Heart left ventricle (tissue), 16 donors: ENCODE data around the gene ANKRD63. TPM values are rescaled to one million over a fixed set of nuclear protein-coding genes. Genes with fewer than 3 reads are reported as not detected.
A peak's percentile ranks its signal among the peaks of the same experiment; 100 is the strongest.

ENCODE experiments used
- ATAC-seq, 4 donors: fragments of 200-7000 bp; cut with Tn5 transposase; one replicate each; pipeline ENCODE4 v1.9.1; 2020 to 2022; ENCODE audit warnings: moderate library complexity in 4 of 4, mild to moderate bottlenecking in 3 of 4, moderate number of reproducible peaks in 1 of 4
- DNase-seq, 5 donors: peaks; one replicate each; pipeline ENCODE4 v3.0.0-alpha.2; 2020
- H3K27ac ChIP-seq, 12 donors: fragments of 200-600 bp; sonication (generic) in 4 of 12; one replicate each; pipeline versions ENCODE4 v1.5.0 to v1.8.0; 2016 to 2022; ENCODE audit warnings: mild to moderate bottlenecking in 2 of 12
- H3K27me3 ChIP-seq, 9 donors: fragments of 200-600 bp; sonication (generic) in 2 of 9; one replicate each; pipeline versions ENCODE4 v1.5.1 to v1.8.0; 2016 to 2022; ENCODE audit warnings: mild to moderate bottlenecking in 3 of 9
- H3K36me3 ChIP-seq, 9 donors: fragments of 200-600 bp; sonication (generic) in 2 of 9; one replicate each; pipeline versions ENCODE4 v1.5.0 to v1.8.0; 2018 to 2022; ENCODE audit warnings: mild to moderate bottlenecking in 2 of 9
- H3K4me1 ChIP-seq, 12 donors: fragments of 200-600 bp; sonication (generic) in 4 of 12; one replicate each; pipeline versions ENCODE4 v1.5.0 to v1.8.0; 2016 to 2022; ENCODE audit warnings: mild to moderate bottlenecking in 3 of 12
- H3K4me3 ChIP-seq, 12 donors: fragments of 200-600 bp; sonication (generic) in 4 of 12; one replicate each; pipeline versions ENCODE4 v1.5.0 to v1.8.0; 2017 to 2022; ENCODE audit warnings: mild to moderate bottlenecking in 9 of 12, moderate library complexity in 4 of 12
- H3K9me3 ChIP-seq, 12 donors: fragments of 200-600 bp; sonication (generic) in 4 of 12; one replicate each; pipeline versions ENCODE4 v1.5.0 to v1.8.0; 2016 to 2022; ENCODE audit warnings: mild to moderate bottlenecking in 1 of 12
- POLR2A ChIP-seq, 2 donors: fragments of 450-650 bp; IDR thresholded peaks; one replicate each; pipeline ENCODE4 v1.6.1; 2017; ENCODE audit warnings: antibody characterized with exemption in 2 of 2, mild to moderate bottlenecking in 2 of 2, moderate library complexity in 2 of 2
- WGBS, 4 donors: extraction: QIAGEN DNeasy Blood & Tissue Kit in 2 of 4; methylation state at CpG; one replicate each; pipeline versions ENCODE4 v1.1.5 to v1.1.7; 2013 to 2018; 5-methylcytosine and 5-hydroxymethylcytosine counted together
- intact Hi-C, 10 donors: fragments of 100-400 bp; cut with DNase I; formaldehyde crosslinking; loops; one replicate each; pipeline versions ENCODE4 v1.11.1 to v1.14.2; 2022
- polyA plus RNA-seq, 2 donors: library from polyadenylated mRNA; stranded (reverse); fragments of 200-250 nt; gene quantifications; one replicate each; pipeline ENCODE4 v1.2.3, GENCODE V29; 2013
- total RNA-seq, 9 donors: library from RNA; depleted of rRNA in 2 of 9; stranded (reverse); fragments of >200 nt in 2 of 9; fragmentation: NEBNext Ultra II Directional in 3 of 9; extraction: Animal tissue kit (Norgen Biotek cat#: 25700) in 3 of 9; gene quantifications; one replicate each; pipeline versions ENCODE4 v1.1.0 to v1.2.4, GENCODE V29; 2016 to 2023
- TF ChIP-seq, protein P1 (sequence below), 12 donors: fragments of 200-600 bp; sonication (generic) in 4 of 12; IDR thresholded peaks; one replicate each; pipeline versions ENCODE4 v1.5.0 to v1.8.0; 2018 to 2022; ENCODE audit warnings: antibody characterized with exemption in 12 of 12, mild to moderate bottlenecking in 5 of 12
- donor health status: ischemic (EF 13 %, LVEDD 7.1; RV severe dilation, severe dysfunction).
- donor health status: healthy with polysubstance abuse.
- donor health status: DM: no; HTN: yes; CAD: no.
- donor health status: DM: no; HTN: no; CAD: no.
- donor health status: ischemic (EF 25% LVEDD 6.9; RV normal size, moderate dysfunction).
- donor health status: ischemic (EF 25% LVEDD 5.7; RV mildly dilated, moderate dysfunction).
- donor health status: healthy.
- donor health status: DM: yes; HTN: yes; CAD: no.
- donor health status: ischemic (EF 35%, LVEDD 5.7; RV mildly dilated, moderate dysfunction).
- donor health status: nonischemic (EF 11% LVEDD 7.7; RV severe dilation, severe dysfunction).
- donor health status: DM: yes; HTN: yes; CAD: no.
- donor health status: PGD.
- donor health status: ischemic (EF 29% LVEDD 5.4; RV normal size, mild dysfunction).
- donor health status: nonischemic (EF 23%, LVEDD 6.1; RV moderate dilation, normal function).

ANKRD63 gene
- total and polyA plus RNA-seq, 11 donors: 0.27 to 0.57 (median 0.45) TPM; not detected in 6

DNA sequence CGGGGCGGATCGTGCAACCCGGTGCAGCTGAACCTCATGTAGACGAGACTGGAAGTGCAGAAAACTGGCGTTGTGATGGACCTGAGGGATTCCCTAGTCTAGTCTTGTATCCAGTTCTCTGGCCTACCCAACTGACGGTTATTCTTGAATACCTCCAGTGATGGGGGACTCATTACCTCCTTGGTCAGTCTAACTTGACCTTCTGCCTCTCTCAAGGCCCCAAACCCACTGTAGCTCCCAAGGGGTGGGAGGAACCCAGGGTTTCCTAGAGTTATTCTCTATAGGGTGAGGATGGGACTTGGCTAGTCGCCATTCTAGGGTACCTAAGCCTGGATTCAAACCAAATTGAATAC lies 32.6 kb downstream of the ANKRD63 start:
- ATAC-seq: no peak
- TF ChIP-seq, protein P1, sequence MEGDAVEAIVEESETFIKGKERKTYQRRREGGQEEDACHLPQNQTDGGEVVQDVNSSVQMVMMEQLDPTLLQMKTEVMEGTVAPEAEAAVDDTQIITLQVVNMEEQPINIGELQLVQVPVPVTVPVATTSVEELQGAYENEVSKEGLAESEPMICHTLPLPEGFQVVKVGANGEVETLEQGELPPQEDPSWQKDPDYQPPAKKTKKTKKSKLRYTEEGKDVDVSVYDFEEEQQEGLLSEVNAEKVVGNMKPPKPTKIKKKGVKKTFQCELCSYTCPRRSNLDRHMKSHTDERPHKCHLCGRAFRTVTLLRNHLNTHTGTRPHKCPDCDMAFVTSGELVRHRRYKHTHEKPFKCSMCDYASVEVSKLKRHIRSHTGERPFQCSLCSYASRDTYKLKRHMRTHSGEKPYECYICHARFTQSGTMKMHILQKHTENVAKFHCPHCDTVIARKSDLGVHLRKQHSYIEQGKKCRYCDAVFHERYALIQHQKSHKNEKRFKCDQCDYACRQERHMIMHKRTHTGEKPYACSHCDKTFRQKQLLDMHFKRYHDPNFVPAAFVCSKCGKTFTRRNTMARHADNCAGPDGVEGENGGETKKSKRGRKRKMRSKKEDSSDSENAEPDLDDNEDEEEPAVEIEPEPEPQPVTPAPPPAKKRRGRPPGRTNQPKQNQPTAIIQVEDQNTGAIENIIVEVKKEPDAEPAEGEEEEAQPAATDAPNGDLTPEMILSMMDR (IDR thresholded peaks at IDR 0.05): no peak
- TF ChIP-seq POLR2A (IDR thresholded peaks at IDR 0.05): no peak
- Histone ChIP-seq H3K9me3 (no peaks in the 10 kb centered on the region), H3K27ac (no peak overlapping the region), H3K4me1 (peaks cover 0 to 36% (median 17%) of the 10 kb centered on the region in 12 donors), H3K27me3 (peaks cover 0 to 32% (median 3%) of the 10 kb centered on the region in 9 donors), H3K36me3 (no peaks in the 10 kb centered on the region), H3K4me3 (no peak overlapping the region)
- 88 to 95% (median 93%) methylated on average over 8 of the region's 8 CpGs for WGBS, 4 donors
- DNase-seq: no peak
- intact Hi-C loops: no loop called here

DNA sequence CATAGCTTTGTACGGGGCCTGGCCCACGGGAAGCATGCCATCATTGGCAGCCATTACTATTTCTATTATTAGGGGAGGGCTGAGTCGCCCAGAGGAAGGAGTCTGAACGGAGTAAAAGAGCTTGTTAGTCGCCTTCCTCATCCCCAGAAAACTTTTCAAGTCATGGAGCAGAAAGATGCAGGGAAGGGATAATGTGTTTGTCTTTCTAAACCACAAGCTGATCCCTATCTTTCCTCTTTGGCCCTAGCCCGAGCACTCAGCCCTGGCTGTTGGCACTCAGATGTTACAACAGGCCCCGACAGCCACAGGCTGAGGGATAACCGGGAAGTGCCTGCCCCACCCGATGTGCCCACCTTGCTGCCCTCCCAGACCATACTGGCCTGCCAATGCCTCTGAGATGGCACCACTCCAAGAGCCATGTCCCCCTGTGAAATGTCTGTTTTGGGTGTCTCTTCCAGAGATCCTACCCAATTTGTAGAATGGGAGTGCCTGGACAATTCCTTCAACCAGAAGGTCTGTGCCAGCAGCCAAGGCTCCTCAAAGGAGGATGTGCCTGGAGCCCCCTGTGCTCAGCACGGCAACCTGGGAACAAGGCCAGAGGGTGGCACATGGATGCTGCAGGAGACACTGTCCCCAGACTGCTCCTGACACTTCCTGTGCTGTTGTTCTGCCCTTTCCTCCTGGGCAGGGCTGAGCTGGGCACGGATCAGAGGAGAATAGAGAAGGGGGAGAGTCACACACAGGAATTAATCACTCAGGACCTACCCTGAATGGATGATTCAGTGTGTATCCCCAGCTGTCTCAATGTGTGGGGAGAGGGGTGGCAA lies 33.2 kb downstream of the ANKRD63 start:
- ATAC-seq: peak in 1 of 4 donors; percentile 3
- intact Hi-C loops: no loop called here
- Histone ChIP-seq H3K27me3 (peaks cover 0 to 29% (median 3%) of the 10 kb centered on the region in 9 donors), H3K9me3 (no peaks in the 10 kb centered on the region), H3K4me1 (peaks cover 0 to 36% (median 17%) of the 10 kb centered on the region in 12 donors), H3K4me3 (no peak overlapping the region), H3K36me3 (no peaks in the 10 kb centered on the region), H3K27ac (no peak overlapping the region)
- TF ChIP-seq POLR2A (IDR thresholded peaks at IDR 0.05): no peak
- TF ChIP-seq, protein P1 (IDR thresholded peaks at IDR 0.05): no peak
- WGBS, 4 donors: 41 to 58% (median 46%) methylated on average over 10 to 11 of the region's 11 CpGs
- DNase-seq: peak in 1 of 5 donors; percentile 14

DNA sequence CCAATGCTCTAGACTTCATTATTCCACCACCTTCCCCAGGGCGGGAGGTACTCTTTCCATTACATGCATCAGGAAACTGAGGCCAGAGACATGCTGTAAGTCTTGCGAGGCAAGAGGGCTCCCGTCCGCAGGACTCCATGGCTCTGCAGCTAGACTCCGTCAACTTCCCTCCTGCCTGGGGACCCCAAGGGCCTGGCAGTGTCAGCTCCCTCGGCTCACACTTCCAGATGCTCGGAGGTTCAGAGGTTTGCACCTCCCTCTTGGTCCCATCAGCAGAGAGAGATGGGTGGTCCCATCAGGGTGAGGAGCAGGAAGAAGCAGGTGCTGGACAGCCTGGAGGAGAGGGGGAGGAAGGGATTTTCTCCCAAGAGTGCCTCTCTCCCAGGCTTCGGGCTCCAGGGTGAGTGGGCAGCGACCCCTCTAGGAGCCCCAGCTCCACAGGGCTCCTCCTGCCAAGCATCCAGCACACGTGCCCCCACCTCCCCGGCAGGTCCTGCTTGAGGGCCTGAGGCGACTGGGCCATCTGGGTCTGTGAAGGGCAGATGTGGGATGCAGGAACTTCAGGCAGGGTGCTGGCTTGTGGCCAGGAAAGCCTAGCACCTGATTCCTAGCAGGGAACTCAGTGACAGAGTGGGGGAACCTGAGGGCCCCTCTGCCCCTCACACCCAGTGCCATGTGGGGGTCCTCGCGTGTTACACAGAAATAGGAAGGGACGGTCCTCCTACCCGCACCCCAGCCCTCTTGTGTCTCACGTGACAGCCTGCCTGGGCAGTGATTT lies 34.7 kb downstream of the ANKRD63 start:
- Histone ChIP-seq H3K27me3 (peaks cover 0 to 16% (median 0%) of the 10 kb centered on the region in 9 donors), H3K4me3 (no peak overlapping the region), H3K4me1 (peaks cover 0 to 30% (median 13%) of the 10 kb centered on the region in 12 donors), H3K36me3 (no peaks in the 10 kb centered on the region), H3K9me3 (no peaks in the 10 kb centered on the region), H3K27ac (no peak overlapping the region)
- intact Hi-C loops: no loop called here
- WGBS, 4 donors: 86 to 90% (median 88%) methylated on average over 13 to 17 of the region's 17 CpGs
- TF ChIP-seq POLR2A (IDR thresholded peaks at IDR 0.05): no peak
- TF ChIP-seq, protein P1 (IDR thresholded peaks at IDR 0.05): no peak
- DNase-seq (no peak), ATAC-seq (no peak)

DNA sequence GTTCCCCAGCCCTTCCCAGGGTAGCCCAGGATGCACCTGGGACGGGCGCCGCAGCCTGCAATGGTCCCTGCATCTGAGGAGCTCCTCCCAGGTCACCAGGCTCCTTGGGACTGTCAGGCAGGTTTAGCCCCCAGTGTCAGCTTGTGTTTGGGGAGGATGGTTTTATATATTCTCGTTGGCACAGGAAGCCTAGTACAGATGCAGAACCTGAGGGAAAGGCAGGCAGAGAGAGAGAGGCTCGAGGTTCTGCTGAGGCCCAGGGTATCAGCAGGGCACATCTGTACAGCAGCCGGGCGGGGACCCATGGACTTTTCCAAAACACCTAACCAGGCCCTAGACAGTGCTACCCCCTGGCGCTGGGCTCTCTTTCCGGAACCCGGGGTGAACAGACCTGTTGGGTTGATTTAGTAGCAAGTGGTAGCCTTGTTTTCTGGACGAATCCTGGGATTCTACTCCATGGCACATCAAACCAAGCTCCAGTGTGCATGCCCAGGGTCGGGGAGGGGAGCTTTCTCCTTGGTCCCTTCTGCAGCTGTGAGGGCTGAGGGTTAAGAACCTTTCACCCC lies 35.4 kb downstream of the ANKRD63 start:
- ATAC-seq (no peak), DNase-seq (no peak)
- no peak for TF ChIP-seq POLR2A (IDR thresholded peaks at IDR 0.05)
- TF ChIP-seq, protein P1 (IDR thresholded peaks at IDR 0.05): no peak
- Histone ChIP-seq H3K27me3 (peaks cover 0 to 9% (median 0%) of the 10 kb centered on the region in 9 donors), H3K4me1 (peaks cover 0 to 23% (median 6%) of the 10 kb centered on the region in 12 donors), H3K36me3 (no peaks in the 10 kb centered on the region), H3K4me3 (no peak overlapping the region), H3K27ac (no peak overlapping the region), H3K9me3 (no peaks in the 10 kb centered on the region)
- intact Hi-C loops: no loop called here
- 83 to 90% (median 88%) methylated on average over 10 to 12 of the region's 12 CpGs for WGBS, 4 donors
